GM12878 (cell line): ENCODE data around the gene SUSD1. TPM values are rescaled to one million over a fixed set of nuclear protein-coding genes. Genes with fewer than 3 reads are reported as not detected.
A peak's percentile ranks its signal among the peaks of the same experiment; 100 is the strongest.

Experiments
- ATF7 ChIP-seq: fragments of 450-650 bp; IDR thresholded peaks from 2 replicates; pipeline ENCODE4 v1.6.1; 2016; ENCODE audit warnings: low read depth, mild to moderate bottlenecking
- CBX5 ChIP-seq: sonication (generic); IDR thresholded peaks from 2 replicates; pipeline ENCODE4 v1.6.1; 2016; ENCODE audit warnings: low read depth, moderate library complexity, mild to moderate bottlenecking, inconsistent platforms
- EED ChIP-seq: sonication (generic); IDR thresholded peaks from 2 replicates; pipeline ENCODE4 v1.6.1; 2016; ENCODE audit warnings: antibody characterized with exemption, low read depth
- HDGF ChIP-seq: fragments of 450-650 bp; IDR thresholded peaks from 2 replicates; pipeline ENCODE4 v1.6.1; 2016; ENCODE audit warnings: antibody characterized with exemption
- JUNB ChIP-seq: IDR thresholded peaks from 2 replicates; pipeline ENCODE4 v1.6.1; 2016; ENCODE audit warnings: antibody characterized with exemption, mild to moderate bottlenecking
- MTA3 ChIP-seq: IDR thresholded peaks from 2 replicates; pipeline ENCODE4 v1.6.1; 2012; ENCODE audit warnings: low read length, inconsistent platforms, borderline replicate concordance
- NFIC ChIP-seq: IDR thresholded peaks from 2 replicates; pipeline ENCODE4 v1.6.1; 2012; ENCODE audit warnings: low read depth, mild to moderate bottlenecking, inconsistent platforms, low read length, moderate library complexity
- NFYB ChIP-seq: IDR thresholded peaks from 2 replicates; pipeline ENCODE4 v1.6.1; 2011; ENCODE audit warnings: low read depth, mild to moderate bottlenecking, low read length, improper control_type of control experiment, moderate library complexity; ENCODE audit not compliant: insufficient read depth
- NRF1 ChIP-seq: conservative IDR thresholded peaks from 2 replicates; pipeline ENCODE4 v1.6.1; 2011; ENCODE audit warnings: mild to moderate bottlenecking, low read depth, low read length, improper control_type of control experiment
- POU2F2 ChIP-seq: IDR thresholded peaks from 3 replicates; pipeline ENCODE4 v1.6.1; 2011; ENCODE audit warnings: low read depth, mild to moderate bottlenecking, low read length, borderline replicate concordance
- SMARCA5 ChIP-seq: fragments of 450-650 bp; IDR thresholded peaks from 2 replicates; pipeline ENCODE4 v1.6.1; 2017; ENCODE audit warnings: mild to moderate bottlenecking
- TAF1 ChIP-seq: IDR thresholded peaks from 2 replicates; pipeline ENCODE4 v1.6.1; 2011; ENCODE audit warnings: mild to moderate bottlenecking, low read depth, low read length, borderline replicate concordance
- TBL1XR1 ChIP-seq: IDR thresholded peaks from 2 replicates; pipeline ENCODE4 v1.6.1; 2012; ENCODE audit warnings: low read depth, low read length, improper control_type of control experiment
- ZBED1 ChIP-seq: IDR thresholded peaks from 2 replicates; pipeline ENCODE4 v1.6.1; 2016; ENCODE audit warnings: borderline replicate concordance
- polyA plus RNA-seq, 11 experiments: library from polyadenylated mRNA; depleted of rRNA in 4 of 11; unstranded in 6 of 11; stranded (reverse) in 5 of 11; fragments of >200 nt; fragmentation: Nextera tagmentation in 4 of 11; fragmentation: Illumina TruSeq in 1 of 11; extraction: Ambion mirVana in 4 of 11; extraction: Trizol in 1 of 11; gene quantifications; 1 replicate in 1 of 11; 2 replicates in 10 of 11; pipeline versions ENCODE4 v1.2.1 to v1.2.3, GENCODE V29; 2011 to 2016; ENCODE audit warnings: inconsistent platforms in 2 of 11, missing spikeins in 2 of 11, low read depth in 1 of 11
- total RNA-seq, 4 experiments: library from RNA; depleted of rRNA in 3 of 4; stranded (reverse); fragments of >200 nt in 3 of 4; fragmentation: Illumina TruSeq in 1 of 4; extraction: Trizol in 1 of 4; gene quantifications; 2 replicates each; pipeline versions ENCODE4 v1.2.1 to v1.2.3, GENCODE V29; 2013 to 2021
- TF ChIP-seq, protein P1 (sequence below): fragments of 450-650 bp; formaldehyde crosslinking; IDR thresholded peaks from 2 replicates; pipeline ENCODE4 v1.4.0; 2020; ENCODE audit warnings: mild to moderate bottlenecking, moderate library complexity
- TF ChIP-seq, protein P2 (sequence below): fragments of 450-650 bp; IDR thresholded peaks from 2 replicates; pipeline ENCODE4 v1.6.1; 2018; ENCODE audit warnings: mild to moderate bottlenecking, low read depth, moderate library complexity; ENCODE audit not compliant: partially characterized antibody
- TF ChIP-seq, protein P3 (sequence below): fragments of 450-650 bp; IDR thresholded peaks from 2 replicates; pipeline ENCODE4 v1.6.1; 2017; ENCODE audit warnings: antibody characterized with exemption, mild to moderate bottlenecking, moderate library complexity
- TF ChIP-seq, protein P4 (sequence below), 3 experiments: IDR thresholded peaks in 2 of 3; conservative IDR thresholded peaks in 1 of 3; 2 replicates each; pipeline ENCODE4 v1.5.1; 2011; ENCODE audit warnings: low read depth in 3 of 3, low read length in 3 of 3, mild to moderate bottlenecking in 3 of 3, control low read depth in 2 of 3, moderate library complexity in 2 of 3, inconsistent platforms in 1 of 3, mixed read lengths in 1 of 3; ENCODE audit not compliant: control insufficient read depth in 2 of 3, insufficient read depth in 1 of 3; ENCODE audit errors: extremely low read depth in 1 of 3
- TF ChIP-seq, protein P5 (sequence below): IDR thresholded peaks from 2 replicates; pipeline ENCODE4 v1.6.1; 2012; ENCODE audit warnings: low read depth, low read length, improper control_type of control experiment

SUSD1 gene
- total and polyA plus RNA-seq, 10 of the 15 experiments (the other 5 are each of a cell fraction or from before 2014, with no cell fraction given): 6.7 to 20.8 (median 13.2) TPM

DNA sequence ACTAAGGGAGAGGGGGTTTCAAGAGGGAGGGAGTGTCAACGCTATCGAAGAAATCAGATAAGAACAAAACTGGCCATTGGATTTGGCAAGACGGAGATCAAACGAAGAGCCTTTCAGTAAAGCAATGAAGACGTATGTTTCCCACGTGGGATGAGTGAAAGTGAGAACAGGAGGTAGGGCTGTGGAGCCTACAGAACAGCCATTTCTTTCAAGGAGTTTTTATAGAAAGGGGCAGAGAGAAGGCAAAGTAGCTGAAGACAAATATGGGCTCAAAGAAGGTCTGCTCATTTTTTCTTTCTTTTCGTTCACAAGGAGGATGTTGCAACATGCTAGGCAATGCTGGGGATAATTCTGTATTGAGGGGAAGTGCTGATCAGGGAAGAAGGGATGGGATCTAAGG is 98.3 kb downstream of the SUSD1 start (continued):
- no peak for TF ChIP-seq POU2F2
- TF ChIP-seq TBL1XR1: no peak
- TF ChIP-seq EED: no peak
- TF ChIP-seq, protein P1, sequence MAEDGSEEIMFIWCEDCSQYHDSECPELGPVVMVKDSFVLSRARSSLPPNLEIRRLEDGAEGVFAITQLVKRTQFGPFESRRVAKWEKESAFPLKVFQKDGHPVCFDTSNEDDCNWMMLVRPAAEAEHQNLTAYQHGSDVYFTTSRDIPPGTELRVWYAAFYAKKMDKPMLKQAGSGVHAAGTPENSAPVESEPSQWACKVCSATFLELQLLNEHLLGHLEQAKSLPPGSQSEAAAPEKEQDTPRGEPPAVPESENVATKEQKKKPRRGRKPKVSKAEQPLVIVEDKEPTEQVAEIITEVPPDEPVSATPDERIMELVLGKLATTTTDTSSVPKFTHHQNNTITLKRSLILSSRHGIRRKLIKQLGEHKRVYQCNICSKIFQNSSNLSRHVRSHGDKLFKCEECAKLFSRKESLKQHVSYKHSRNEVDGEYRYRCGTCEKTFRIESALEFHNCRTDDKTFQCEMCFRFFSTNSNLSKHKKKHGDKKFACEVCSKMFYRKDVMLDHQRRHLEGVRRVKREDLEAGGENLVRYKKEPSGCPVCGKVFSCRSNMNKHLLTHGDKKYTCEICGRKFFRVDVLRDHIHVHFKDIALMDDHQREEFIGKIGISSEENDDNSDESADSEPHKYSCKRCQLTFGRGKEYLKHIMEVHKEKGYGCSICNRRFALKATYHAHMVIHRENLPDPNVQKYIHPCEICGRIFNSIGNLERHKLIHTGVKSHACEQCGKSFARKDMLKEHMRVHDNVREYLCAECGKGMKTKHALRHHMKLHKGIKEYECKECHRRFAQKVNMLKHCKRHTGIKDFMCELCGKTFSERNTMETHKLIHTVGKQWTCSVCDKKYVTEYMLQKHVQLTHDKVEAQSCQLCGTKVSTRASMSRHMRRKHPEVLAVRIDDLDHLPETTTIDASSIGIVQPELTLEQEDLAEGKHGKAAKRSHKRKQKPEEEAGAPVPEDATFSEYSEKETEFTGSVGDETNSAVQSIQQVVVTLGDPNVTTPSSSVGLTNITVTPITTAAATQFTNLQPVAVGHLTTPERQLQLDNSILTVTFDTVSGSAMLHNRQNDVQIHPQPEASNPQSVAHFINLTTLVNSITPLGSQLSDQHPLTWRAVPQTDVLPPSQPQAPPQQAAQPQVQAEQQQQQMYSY (CRISPR knock-in tag): no peak
- TF ChIP-seq, protein P2, sequence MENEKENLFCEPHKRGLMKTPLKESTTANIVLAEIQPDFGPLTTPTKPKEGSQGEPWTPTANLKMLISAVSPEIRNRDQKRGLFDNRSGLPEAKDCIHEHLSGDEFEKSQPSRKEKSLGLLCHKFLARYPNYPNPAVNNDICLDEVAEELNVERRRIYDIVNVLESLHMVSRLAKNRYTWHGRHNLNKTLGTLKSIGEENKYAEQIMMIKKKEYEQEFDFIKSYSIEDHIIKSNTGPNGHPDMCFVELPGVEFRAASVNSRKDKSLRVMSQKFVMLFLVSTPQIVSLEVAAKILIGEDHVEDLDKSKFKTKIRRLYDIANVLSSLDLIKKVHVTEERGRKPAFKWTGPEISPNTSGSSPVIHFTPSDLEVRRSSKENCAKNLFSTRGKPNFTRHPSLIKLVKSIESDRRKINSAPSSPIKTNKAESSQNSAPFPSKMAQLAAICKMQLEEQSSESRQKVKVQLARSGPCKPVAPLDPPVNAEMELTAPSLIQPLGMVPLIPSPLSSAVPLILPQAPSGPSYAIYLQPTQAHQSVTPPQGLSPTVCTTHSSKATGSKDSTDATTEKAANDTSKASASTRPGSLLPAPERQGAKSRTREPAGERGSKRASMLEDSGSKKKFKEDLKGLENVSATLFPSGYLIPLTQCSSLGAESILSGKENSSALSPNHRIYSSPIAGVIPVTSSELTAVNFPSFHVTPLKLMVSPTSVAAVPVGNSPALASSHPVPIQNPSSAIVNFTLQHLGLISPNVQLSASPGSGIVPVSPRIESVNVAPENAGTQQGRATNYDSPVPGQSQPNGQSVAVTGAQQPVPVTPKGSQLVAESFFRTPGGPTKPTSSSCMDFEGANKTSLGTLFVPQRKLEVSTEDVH: no peak
- 0 out of 2 replicates have a peak, but pooled peaks have one; percentile 22 for TF ChIP-seq CBX5
- TF ChIP-seq, protein P3, sequence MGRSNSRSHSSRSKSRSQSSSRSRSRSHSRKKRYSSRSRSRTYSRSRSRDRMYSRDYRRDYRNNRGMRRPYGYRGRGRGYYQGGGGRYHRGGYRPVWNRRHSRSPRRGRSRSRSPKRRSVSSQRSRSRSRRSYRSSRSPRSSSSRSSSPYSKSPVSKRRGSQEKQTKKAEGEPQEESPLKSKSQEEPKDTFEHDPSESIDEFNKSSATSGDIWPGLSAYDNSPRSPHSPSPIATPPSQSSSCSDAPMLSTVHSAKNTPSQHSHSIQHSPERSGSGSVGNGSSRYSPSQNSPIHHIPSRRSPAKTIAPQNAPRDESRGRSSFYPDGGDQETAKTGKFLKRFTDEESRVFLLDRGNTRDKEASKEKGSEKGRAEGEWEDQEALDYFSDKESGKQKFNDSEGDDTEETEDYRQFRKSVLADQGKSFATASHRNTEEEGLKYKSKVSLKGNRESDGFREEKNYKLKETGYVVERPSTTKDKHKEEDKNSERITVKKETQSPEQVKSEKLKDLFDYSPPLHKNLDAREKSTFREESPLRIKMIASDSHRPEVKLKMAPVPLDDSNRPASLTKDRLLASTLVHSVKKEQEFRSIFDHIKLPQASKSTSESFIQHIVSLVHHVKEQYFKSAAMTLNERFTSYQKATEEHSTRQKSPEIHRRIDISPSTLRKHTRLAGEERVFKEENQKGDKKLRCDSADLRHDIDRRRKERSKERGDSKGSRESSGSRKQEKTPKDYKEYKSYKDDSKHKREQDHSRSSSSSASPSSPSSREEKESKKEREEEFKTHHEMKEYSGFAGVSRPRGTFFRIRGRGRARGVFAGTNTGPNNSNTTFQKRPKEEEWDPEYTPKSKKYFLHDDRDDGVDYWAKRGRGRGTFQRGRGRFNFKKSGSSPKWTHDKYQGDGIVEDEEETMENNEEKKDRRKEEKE: no peak
- TF ChIP-seq, protein P4, sequence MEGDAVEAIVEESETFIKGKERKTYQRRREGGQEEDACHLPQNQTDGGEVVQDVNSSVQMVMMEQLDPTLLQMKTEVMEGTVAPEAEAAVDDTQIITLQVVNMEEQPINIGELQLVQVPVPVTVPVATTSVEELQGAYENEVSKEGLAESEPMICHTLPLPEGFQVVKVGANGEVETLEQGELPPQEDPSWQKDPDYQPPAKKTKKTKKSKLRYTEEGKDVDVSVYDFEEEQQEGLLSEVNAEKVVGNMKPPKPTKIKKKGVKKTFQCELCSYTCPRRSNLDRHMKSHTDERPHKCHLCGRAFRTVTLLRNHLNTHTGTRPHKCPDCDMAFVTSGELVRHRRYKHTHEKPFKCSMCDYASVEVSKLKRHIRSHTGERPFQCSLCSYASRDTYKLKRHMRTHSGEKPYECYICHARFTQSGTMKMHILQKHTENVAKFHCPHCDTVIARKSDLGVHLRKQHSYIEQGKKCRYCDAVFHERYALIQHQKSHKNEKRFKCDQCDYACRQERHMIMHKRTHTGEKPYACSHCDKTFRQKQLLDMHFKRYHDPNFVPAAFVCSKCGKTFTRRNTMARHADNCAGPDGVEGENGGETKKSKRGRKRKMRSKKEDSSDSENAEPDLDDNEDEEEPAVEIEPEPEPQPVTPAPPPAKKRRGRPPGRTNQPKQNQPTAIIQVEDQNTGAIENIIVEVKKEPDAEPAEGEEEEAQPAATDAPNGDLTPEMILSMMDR (IDR thresholded peaks at IDR 0.05 in 2 of 3, conservative IDR thresholded peaks at IDR 0.05 in 1 of 3; ENCODE audit: control insufficient read depth in 2 of 3, extremely low read depth in 1 of 3, insufficient read depth in 1 of 3, low read depth in 3 of 3, low read length in 3 of 3): no peak
- peak; percentile 78; the same call in 1 of the 2 replicates for TF ChIP-seq MTA3
- TF ChIP-seq NRF1: no peak
- no peak for TF ChIP-seq ZBED1
- TF ChIP-seq SMARCA5: no peak
- TF ChIP-seq HDGF: no peak
- peak; percentile 71 for TF ChIP-seq ATF7
- TF ChIP-seq, protein P5, sequence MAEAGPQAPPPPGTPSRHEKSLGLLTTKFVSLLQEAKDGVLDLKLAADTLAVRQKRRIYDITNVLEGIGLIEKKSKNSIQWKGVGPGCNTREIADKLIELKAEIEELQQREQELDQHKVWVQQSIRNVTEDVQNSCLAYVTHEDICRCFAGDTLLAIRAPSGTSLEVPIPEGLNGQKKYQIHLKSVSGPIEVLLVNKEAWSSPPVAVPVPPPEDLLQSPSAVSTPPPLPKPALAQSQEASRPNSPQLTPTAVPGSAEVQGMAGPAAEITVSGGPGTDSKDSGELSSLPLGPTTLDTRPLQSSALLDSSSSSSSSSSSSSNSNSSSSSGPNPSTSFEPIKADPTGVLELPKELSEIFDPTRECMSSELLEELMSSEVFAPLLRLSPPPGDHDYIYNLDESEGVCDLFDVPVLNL: no peak
- TF ChIP-seq JUNB: peak; percentile 74
- no peak for TF ChIP-seq TAF1
- no peak for TF ChIP-seq NFYB
- peak; percentile 60; the same call in 1 of the 2 replicates for TF ChIP-seq NFIC
